ENCODE results near the gene SLC27A5. TPM values are rescaled to one million over a fixed set of nuclear protein-coding genes. Genes with fewer than 3 reads are reported as not detected.

The SLC27A5 gene
- total RNA-seq, 4 donors from 2014 or later: 3.8 to 10.8 (median 4.6) TPM

DNA sequence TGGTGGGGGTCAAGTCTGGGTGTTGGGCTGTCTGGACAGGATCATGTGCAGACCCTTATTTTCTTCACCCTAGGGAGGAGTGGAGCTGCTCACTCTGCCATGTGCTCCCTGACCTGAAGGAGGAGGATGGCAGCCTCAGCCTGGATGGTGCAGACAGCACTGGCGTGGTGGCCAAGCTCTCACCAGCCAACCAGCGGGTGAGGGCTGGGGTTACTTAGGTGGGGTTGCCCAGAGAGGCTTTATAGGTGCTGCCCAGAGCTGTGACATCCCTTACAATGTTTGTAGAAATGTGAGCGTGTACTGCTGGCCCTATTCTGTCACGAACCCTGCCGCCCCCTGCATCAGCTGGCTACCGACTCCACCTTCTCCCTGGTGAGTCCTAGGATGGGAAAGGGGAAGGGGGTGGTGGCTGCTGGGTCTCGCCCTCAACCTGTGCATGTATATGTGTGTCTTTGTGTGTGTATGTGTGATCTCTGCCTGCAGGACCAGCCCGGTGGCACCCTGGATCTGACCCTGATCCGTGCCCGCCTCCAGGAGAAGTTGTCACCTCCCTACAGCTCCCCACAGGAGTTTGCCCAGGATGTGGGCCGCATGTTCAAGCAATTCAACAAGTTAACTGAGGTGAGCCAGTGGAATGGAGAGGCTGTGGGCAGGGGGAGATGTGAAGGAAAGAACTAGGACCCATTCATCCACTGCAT, 38.0 kb upstream of the SLC27A5 start:
- 92% methylated on average over 11 of the region's 11 CpGs for WGBS
- Histone ChIP-seq H3K9me3 (no peaks in the 10 kb centered on the region), H3K27ac (replicated peaks in 1 of 4) (no peak overlapping the region), H3K4me3 (no peak overlapping the region), H3K27me3 (no peaks in the 10 kb centered on the region), H3K4me1 (peaks cover 35 to 59% (median 47%) of the 10 kb centered on the region in 4 donors), H3K36me3 (peaks cover 57 to 82% (median 74%) of the 10 kb centered on the region in 4 donors)
- no peak for TF ChIP-seq EP300 (IDR thresholded peaks at IDR 0.05)
- TF ChIP-seq POLR2A (IDR thresholded peaks at IDR 0.05; ENCODE audit: low read depth): no peak
- intact Hi-C loops (cut with DNase I): no loop called here
- no peak for DNase-seq (ENCODE audit: extremely low spot score)

DNA sequence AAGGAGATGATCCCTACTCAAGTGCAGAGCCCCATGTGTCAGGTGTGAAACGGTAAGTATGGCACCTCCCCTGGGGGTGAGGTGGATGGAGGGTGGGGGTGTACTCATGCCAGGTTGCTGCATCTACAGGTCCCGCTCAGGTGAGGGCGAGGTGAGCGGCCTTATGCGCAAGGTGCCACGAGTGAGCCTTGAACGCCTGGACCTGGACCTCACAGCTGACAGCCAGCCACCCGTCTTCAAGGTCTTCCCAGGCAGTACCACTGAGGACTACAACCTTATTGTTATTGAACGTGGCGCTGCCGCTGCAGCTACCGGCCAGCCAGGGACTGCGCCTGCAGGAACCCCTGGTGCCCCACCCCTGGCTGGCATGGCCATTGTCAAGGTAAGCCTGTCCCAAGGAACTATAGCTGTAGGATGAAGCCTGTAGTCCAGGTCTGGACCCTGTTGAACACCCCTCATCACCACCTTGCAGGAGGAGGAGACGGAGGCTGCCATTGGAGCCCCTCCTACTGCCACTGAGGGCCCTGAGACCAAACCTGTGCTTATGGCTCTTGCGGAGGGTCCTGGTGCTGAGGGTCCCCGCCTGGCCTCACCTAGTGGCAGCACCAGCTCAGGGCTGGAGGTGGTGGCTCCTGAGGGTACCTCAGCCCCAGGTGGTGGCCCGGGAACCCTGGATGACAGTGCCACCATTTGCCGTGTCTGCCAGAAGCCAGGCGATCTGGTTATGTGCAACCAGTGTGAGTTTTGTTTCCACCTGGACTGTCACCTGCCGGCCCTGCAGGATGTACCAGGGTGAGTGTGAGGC, 37.3 kb upstream of the SLC27A5 start:
- H3K4me1 ChIP-seq: peaks cover 31 to 55% (median 43%) of the 10 kb centered on the region in 4 donors
- no peak overlapping the region for H3K4me3 ChIP-seq
- peaks cover 57 to 82% (median 74%) of the 10 kb centered on the region in 4 donors for H3K36me3 ChIP-seq
- H3K9me3 ChIP-seq: no peaks in the 10 kb centered on the region
- intact Hi-C loops (cut with DNase I): no loop called here
- no peak for DNase-seq (ENCODE audit: extremely low spot score)
- H3K27ac ChIP-seq (replicated peaks in 1 of 4): no peak overlapping the region
- H3K27me3 ChIP-seq: no peaks in the 10 kb centered on the region
- 87% methylated on average over 16 of the region's 20 CpGs for WGBS
- TF ChIP-seq, protein P1, sequence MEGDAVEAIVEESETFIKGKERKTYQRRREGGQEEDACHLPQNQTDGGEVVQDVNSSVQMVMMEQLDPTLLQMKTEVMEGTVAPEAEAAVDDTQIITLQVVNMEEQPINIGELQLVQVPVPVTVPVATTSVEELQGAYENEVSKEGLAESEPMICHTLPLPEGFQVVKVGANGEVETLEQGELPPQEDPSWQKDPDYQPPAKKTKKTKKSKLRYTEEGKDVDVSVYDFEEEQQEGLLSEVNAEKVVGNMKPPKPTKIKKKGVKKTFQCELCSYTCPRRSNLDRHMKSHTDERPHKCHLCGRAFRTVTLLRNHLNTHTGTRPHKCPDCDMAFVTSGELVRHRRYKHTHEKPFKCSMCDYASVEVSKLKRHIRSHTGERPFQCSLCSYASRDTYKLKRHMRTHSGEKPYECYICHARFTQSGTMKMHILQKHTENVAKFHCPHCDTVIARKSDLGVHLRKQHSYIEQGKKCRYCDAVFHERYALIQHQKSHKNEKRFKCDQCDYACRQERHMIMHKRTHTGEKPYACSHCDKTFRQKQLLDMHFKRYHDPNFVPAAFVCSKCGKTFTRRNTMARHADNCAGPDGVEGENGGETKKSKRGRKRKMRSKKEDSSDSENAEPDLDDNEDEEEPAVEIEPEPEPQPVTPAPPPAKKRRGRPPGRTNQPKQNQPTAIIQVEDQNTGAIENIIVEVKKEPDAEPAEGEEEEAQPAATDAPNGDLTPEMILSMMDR (IDR thresholded peaks at IDR 0.05): no peak
- no peak for TF ChIP-seq POLR2A (IDR thresholded peaks at IDR 0.05; ENCODE audit: low read depth)
- no peak for TF ChIP-seq POLR2AphosphoS5 (IDR thresholded peaks at IDR 0.05)
- TF ChIP-seq EP300 (IDR thresholded peaks at IDR 0.05): no peak

DNA sequence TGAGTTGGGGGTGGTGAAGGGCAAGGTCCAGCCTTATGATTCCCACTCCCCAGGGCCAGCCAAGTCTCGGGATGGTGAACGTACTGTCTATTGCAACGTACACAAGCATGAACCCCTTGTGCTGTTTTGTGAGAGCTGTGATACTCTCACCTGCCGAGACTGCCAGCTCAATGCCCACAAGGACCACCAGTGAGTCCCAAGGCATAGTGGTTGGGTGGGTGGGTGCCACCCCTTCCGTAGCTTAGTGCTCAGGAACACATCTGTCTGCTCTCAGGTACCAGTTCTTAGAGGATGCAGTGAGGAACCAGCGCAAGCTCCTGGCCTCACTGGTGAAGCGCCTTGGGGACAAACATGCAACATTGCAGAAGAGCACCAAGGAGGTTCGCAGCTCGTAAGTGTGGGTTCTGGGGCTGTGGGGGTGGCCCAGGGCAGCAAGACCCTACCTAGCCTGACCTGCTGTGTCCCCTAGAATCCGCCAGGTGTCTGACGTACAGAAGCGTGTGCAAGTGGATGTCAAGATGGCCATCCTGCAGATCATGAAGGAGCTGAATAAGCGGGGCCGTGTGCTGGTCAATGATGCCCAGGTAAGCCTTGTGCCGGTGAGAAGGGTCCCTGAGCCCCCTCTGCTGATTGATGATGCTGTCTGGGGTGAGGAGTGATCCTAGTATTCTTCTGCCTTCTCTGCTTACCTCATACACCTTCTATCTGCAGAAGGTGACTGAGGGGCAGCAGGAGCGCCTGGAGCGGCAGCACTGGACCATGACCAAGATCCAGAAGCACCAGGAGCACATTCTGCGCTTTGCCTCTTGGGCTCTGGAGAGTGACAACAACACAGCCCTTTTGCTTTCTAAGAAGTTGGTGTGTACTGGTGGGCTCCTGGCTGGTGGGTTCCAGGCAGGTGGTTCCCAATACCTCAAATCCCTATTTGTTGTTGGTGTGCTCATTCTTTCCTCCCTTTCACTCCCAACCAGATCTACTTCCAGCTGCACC, 35.8 kb upstream of the SLC27A5 start:
- no peaks in the 10 kb centered on the region for H3K9me3 ChIP-seq
- TF ChIP-seq POLR2AphosphoS5 (IDR thresholded peaks at IDR 0.05) (no peak), POLR2A (IDR thresholded peaks at IDR 0.05; ENCODE audit: low read depth) (no peak), EP300 (IDR thresholded peaks at IDR 0.05) (no peak)
- TF ChIP-seq, protein P1 (IDR thresholded peaks at IDR 0.05): no peak
- peaks cover 0 to 2% (median 0%) of the 10 kb centered on the region in 4 donors for H3K27me3 ChIP-seq
- no peak overlapping the region for H3K4me3 ChIP-seq
- intact Hi-C loops (cut with DNase I): no loop called here
- WGBS: 82% methylated on average over 18 of the region's 18 CpGs
- peaks cover 29 to 50% (median 36%) of the 10 kb centered on the region in 4 donors for H3K4me1 ChIP-seq
- DNase-seq (ENCODE audit: extremely low spot score): no peak
- H3K36me3 ChIP-seq: peaks cover 56 to 70% (median 66%) of the 10 kb centered on the region in 4 donors
- H3K27ac ChIP-seq (replicated peaks in 1 of 4): no peak overlapping the region

DNA sequence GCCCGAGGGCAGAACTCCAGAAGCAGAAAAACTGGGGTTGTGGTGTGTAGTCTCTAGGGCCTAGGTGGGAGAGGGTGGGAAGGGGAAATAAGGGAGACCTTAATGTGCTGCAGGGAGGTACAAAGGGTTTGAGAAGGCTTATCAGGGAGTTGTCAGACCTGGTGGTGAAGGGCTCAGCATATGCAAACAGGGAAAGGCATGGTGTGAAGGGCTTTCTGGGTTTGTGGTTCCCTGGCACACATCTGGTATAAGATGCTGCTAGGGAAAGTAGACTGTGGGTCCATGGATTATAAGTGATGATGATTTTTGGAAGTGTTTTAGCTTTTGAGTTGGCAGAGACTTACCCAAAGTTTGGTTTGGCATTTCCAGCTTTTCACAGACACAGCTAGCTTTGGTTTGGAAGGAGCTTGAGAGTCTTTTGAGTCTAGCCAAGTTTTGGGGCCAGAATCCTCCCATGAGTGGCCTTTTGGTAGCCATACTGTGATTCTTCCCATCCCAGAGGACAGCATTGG, 34.3 kb upstream of the SLC27A5 start:
- peaks cover 41 to 55% (median 51%) of the 10 kb centered on the region in 4 donors for H3K36me3 ChIP-seq
- 14% methylated on average over 1 of the region's 1 CpG for WGBS
- H3K27me3 ChIP-seq: peaks cover 0 to 6% (median 0%) of the 10 kb centered on the region in 4 donors
- H3K4me3 ChIP-seq: peak overlapping the region; percentile 95 to 98 (median 96)
- no peaks in the 10 kb centered on the region for H3K9me3 ChIP-seq
- intact Hi-C loops (cut with DNase I): no loop called here
- peaks cover 29 to 50% (median 35%) of the 10 kb centered on the region in 4 donors for H3K4me1 ChIP-seq
- H3K27ac ChIP-seq (replicated peaks in 1 of 4): peak overlapping the region in 1 of 4 donors; percentile 91
- DNase-seq (ENCODE audit: extremely low spot score): no peak
- TF ChIP-seq EP300 (IDR thresholded peaks at IDR 0.05) (no peak), POLR2A (IDR thresholded peaks at IDR 0.05; ENCODE audit: low read depth) (no peak)
- TF ChIP-seq, protein P1 (IDR thresholded peaks at IDR 0.05): no peak

All from esophagus muscularis mucosa (tissue), 4 donors.